ENCODE data around the gene AFAP1L2.
"Not testable (repeated sequence)": the region's sequence is repeated elsewhere in the genome, so short reads cannot be mapped to it uniquely, and the experiment has no call there.

The AFAP1L2 gene

DNA sequence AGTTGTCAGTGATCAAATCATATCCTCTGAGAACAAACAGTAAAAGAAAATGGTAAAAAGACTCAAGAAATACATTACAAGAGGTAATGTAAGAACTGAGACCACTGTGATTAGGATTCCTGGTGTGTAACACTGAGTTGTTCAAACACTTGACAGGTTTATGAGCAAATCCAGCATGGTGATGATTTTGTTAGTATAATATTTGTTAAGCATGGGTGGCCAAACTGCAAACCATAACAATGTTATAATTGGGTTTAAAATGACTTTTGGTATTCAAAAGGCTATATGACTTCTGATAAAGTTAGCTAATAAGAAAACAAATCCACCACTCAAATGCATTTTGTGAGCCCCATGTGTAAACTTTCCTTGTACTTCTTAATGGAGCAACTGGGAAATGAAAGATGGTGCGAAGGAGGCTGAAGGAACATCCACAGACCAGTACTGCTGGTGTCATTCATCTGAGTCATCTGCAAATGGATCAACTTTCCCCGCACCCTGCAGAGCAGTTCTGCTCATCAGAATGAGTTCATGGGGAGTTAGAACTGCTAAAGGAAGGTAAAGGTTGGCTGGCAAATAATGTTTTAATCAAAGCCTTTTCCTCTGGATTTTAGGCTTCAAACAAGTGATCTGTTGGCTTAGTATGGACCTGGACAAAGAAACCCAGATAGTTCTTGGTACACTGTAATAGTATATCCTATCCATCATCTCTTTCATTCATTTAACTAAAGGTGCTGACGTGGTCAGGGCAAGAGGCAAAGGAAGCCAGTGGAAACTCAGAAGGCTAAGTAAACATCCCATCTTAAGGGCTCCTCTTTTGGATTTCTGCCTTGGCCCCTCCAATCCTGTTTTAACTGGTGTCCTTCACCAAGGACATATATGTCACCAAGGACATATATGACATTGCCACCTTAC is 45.0 kb downstream of the AFAP1L2 start:
- no peak for ATAC-seq
- no peak for DNase-seq

GRCh38 chr10:114357515-114357996 is 46.7 kb downstream of the AFAP1L2 start:
- DNase-seq (no peak), ATAC-seq (peak; percentile 58)

GRCh38 chr10:114356751-114357514 is 47.4 kb downstream of the AFAP1L2 start:
- ATAC-seq (peak; percentile 67), DNase-seq (no peak)

GRCh38 chr10:114356126-114356525 is 48.2 kb downstream of the AFAP1L2 start:
- ATAC-seq (no peak), DNase-seq (no peak)

GRCh38 chr10:114353383-114353782 is 50.9 kb downstream of the AFAP1L2 start:
- DNase-seq = no peak
- no peak for ATAC-seq

DNA sequence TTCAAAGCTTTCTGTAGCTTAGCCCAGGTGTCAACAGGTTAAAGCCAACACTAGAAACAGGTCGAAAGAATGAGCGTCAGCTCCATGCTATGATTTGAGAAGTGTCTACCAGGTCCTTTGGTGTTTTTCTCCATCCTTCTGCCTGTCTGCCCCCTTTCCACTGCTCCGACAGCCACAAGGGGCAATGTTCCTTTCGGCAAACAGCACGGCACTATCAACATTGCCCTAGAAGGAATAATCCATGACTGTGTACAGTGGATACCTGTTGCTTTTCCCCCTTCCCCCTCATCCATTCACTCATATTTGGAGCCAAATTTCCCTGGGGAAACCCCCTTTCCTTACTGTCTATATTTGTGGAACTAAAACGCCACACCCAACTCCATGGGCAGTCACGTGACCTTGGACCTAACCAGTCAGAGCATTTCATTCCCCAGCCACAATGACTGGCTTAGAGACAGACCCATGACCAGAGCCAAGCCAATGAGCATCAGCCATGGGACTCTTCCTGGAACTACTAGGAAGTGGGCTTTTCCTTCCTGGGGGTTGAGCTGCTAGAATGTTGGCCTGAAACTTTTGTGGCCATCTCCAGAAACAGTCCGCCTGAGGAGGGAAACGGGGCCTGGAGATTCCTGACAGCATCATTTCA is 51.5 kb downstream of the AFAP1L2 start:
- no peak for ATAC-seq

GRCh38 chr10:114350751-114351150 is 53.6 kb downstream of the AFAP1L2 start:
- DNase-seq (no peak), ATAC-seq (no peak)

More for the DNA sequence above, 51.5 kb downstream of the AFAP1L2 start:
- DNase-seq = no peak

DNA sequence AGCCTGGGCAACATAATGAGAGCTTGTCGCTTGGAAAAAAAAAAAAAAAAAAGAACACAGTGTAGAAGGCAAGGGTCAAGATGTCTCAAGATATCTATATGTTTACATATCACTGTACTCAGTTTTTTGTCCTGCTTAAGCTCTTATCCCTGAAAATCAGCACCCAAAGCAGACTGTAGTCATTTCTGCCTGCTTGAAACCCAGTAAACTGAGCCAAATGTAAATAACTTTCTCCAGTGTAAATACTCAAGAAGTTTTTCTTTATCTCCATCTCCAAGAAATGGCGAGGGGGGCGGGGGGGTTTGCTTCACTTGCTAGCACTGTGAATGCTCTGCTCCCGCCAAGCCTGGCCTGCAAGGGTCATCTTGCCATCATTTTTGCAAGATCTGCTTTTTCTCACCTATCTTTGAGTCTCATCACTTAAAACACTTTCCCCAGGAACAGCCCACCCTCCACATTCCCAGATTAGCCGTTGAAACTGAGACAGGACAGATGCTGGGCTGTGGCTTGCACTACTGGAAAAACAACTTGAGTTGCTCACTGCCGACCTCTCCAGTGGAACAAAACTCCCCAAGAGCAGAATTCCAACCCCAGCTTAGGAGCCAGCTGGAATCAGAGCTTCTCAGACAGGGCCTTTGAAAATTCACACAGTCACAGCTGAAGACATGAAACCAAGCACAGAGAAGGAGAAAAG is 54.6 kb downstream of the AFAP1L2 start:
- DNase-seq (no peak), ATAC-seq (no peak)

DNA sequence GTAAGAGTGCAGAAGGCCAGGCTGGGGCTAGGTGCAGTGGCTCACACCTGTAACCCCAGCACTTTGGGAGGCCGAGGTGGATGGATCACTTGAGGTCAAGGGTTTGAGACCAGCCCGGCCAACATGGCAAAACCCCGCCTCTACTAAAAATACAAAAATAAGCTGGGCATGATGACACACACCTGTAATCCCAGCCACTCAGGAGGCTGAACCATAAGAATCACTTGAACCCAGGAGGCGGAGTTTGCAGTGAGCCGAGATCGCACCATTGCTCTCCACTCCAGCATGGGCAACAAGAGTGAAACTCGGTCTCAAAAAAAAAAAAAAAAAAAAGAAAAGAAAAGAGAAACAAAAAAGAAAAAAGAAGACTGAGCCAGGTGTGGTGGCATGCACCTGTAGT is 55.2 kb downstream of the AFAP1L2 start:
- not testable (repeated sequence) for ATAC-seq

DNA sequence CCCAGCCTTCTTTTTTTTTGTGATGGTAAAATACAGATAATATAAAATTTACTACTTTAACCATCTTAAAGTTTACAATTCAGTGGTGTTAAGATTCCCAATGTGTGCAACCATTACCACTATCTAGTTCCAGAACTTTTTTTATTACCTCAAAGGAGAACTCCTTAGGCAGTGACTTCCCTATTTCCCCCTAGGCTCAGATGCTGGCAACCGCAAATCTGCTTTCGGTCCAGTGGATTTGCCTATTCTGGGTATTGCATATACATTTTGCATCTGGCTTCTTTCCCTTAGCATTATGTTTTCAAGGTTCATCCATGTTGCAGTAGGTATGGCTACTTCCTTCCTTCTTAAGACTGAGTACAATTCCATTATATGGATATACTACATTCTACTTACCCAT is 56.5 kb downstream of the AFAP1L2 start:
- DNase-seq (no peak), ATAC-seq (no peak)

More for the DNA sequence above, 55.2 kb downstream of the AFAP1L2 start:
- not testable (repeated sequence) for DNase-seq

- ATAC-seq = peak; percentile 90
- DNase-seq = no peak
Observed at GRCh38 chr10:114347241-114347640, 57.1 kb downstream of the AFAP1L2 start.

DNA sequence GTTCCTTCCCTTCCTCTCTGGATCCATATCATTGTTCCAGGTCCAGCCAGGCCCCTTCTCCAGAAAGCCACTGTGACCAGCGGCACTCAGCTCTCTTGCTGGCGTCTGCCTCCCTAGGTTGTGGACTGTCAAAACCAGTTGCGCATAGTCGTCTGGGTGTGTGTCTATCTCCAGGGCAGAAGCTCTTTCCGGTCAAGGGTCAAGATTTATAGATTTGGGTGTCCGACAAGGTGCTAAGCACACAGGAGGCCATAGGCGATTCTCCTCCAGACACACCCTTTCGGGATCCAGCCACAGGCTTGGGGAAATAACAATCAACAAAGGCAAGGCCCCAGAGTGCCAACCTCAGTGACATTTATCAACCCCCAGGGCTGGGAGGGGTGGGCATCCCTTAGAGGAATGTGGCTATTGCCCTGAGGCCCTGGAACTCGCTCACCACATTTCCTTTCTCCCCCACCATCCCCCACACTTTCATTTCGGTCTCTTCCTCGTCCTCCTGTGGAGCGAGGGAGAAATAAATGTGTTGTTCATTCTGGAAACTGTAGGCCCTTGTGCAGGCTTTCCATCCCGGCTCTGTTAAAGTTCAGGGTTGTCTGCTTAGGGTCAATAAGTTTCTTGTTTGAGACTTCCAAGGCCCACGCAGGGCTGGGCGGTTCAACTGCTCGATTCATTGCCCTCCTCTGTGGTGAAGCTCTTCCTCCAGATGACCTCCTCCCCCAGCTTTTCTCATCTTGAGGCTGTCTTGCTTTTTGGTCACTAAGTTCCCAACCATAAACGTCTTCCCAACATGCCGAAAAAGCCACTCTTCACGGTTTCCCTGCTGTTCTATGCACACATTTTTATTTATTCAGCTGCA is 57.9 kb downstream of the AFAP1L2 start:
- DNase-seq (no peak), ATAC-seq (no peak)

DNA sequence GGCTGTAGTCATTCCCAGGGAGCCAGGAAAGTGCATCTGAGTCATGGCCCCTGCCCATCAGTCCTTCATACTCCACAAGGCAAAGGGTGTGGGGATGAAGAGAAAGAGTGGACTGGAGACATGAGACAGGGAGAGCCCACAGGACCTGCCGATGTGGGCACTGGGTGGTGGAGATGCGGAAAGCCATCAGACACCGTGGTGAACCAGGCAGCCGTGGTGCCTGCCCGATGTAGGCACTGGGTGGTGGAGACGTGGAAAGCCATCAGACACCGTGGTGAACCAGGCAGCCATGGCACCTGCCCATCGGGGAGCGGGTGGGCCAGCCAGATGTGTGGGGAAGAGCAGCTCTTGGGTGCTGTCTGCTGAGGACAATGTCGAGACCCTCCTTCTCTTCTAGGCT is 58.6 kb downstream of the AFAP1L2 start:
- DNase-seq (no peak), ATAC-seq (no peak)

DNA sequence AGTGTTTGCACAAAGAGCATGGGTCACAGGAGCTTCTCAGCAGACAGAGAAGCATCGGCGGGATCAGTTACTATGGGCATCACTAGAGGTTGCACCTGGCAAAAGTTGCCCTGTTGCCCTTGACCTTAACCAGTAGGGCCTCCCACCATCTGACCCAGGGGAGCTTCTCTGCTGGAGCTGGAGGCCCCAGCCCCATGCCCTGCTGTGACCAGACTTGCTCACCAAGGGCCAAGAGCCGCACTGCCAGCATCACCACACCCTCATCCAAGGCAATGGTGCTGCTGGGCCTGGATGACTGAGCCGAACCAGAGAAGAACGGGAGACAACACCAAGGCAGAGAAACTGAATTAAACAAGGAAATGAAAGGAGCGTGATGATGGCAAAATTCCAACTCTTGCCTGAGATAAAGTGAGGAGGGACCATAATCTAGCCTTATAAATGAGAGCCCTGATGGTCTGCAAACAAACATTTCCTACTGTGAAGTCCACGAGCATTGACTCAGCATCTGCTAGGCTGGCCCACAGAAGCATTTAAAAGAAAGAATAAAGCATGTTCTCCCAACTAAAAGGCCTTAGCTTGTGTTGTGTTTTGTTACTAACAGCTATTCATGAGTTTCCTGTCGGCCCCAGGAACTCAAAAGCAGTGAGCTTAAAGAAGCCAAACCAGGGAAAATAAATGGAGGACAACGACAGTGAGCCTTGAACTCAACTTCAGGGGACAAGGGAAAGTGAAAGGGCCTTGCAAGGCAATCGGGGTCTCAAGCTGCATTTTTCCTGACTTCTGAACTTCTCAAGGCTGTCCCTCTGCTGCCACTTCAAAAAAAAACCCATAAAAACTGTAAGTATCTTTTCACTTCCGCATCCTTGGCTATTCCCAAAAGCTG is 60.4 kb downstream of the AFAP1L2 start:
- DNase-seq (no peak), ATAC-seq (no peak)

DNA sequence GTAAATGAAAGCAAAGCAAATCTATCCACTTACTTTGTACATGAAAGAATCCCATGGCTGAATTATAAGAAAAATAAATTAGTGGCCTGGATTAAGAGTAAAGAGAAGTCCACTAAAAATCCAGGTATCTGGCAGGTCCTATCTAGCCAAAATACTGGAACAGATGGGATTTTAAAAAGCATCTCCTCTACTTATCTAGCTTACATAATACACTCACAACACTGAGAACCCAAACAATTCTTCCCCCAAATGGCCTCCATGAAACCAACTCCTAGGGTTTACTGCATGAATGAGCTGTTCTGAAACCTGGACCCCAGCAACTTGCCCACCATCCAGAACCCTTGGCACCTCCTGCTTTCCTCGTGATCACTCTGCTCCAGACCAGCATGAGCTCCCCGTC is 61.3 kb downstream of the AFAP1L2 start:
- DNase-seq (no peak), ATAC-seq (no peak)

- DNase-seq (no peak), ATAC-seq (no peak)
Observed at GRCh38 chr10:114340816-114341215, 63.5 kb downstream of the AFAP1L2 start.

- ATAC-seq = peak; percentile 98
Observed at GRCh38 chr10:114337510-114338462, 66.5 kb downstream of the AFAP1L2 start.

GRCh38 chr10:114336823-114337509 is 67.3 kb downstream of the AFAP1L2 start:
- DNase-seq (no peak), ATAC-seq (no peak)

More at GRCh38 chr10:114337510-114338462, 66.5 kb downstream of the AFAP1L2 start:
- peak; percentile 62 for DNase-seq
